Measurements from ENCODE around the gene CAPN12.

DNA sequence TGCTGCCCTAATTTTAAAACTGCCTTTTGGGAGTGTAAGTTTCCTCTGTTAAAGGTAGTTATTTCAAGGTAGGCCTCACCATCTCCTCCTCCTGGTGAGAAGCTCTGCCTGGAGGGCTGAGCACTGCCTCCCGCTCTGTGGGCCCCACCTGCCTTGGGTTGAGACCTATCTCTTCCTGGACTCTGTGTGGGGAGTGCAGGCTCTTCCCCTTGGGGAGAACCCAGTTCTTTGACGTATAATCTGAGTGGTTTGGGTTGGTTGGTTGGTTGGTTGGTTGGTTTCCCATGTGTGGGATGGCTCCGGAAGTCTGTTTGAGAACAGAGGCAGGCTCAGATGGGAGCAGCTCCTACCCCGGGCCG, 57.8 kb downstream of the CAPN12 start:
- no peak for TF ChIP-seq POLR2A (IDR thresholded peaks at IDR 0.05; ENCODE audit: low read length)
- no peak for TF ChIP-seq GATA1 (IDR thresholded peaks at IDR 0.05; ENCODE audit: low read depth, low read length)
